HepG2 (cell line): ENCODE measurements around the gene FAM222A. TPM values are rescaled to one million over a fixed set of nuclear protein-coding genes. Genes with fewer than 3 reads are reported as not detected.

Experiments
- ATF6 ChIP-seq: sonication (generic); formaldehyde crosslinking; conservative IDR thresholded peaks from 2 replicates; pipeline ENCODE4 v1.4.0; 2020; ENCODE audit warnings: missing genetic modification reagents
- CEBPZ ChIP-seq: IDR thresholded peaks from 2 replicates; pipeline ENCODE4 v1.6.1; 2012; ENCODE audit warnings: low read length, improper control_type of control experiment
- NFKBIZ ChIP-seq: IDR thresholded peaks from 2 replicates; pipeline ENCODE4 v1.6.1; 2018; ENCODE audit warnings: missing genetic modification reagents, missing compliant biosample characterization
- SALL1 ChIP-seq: sonication (generic); formaldehyde crosslinking; IDR thresholded peaks from 2 replicates; pipeline ENCODE4 v1.8.0; 2022; ENCODE audit warnings: mild to moderate bottlenecking, missing genetic modification reagents
- SMC3 ChIP-seq: IDR thresholded peaks from 2 replicates; pipeline ENCODE4 v1.6.1; 2011; ENCODE audit warnings: low read length, improper control_type of control experiment
- SNAPC5 ChIP-seq: sonication (generic); formaldehyde crosslinking; IDR thresholded peaks from 2 replicates; pipeline ENCODE4 v1.8.1; 2023; ENCODE audit warnings: mild to moderate bottlenecking, missing genetic modification reagents, borderline replicate concordance
- THRA ChIP-seq: sonication (generic); formaldehyde crosslinking; IDR thresholded peaks from 2 replicates; pipeline ENCODE4 v1.4.0; 2020; ENCODE audit warnings: missing genetic modification reagents, borderline replicate concordance
- ZFX ChIP-seq: sonication (generic); formaldehyde crosslinking; IDR thresholded peaks from 2 replicates; pipeline ENCODE4 v1.4.0; 2020; ENCODE audit warnings: mild to moderate bottlenecking, low read depth, missing genetic modification reagents, moderate library complexity
- ZNF496 ChIP-seq: sonication (generic); formaldehyde crosslinking; IDR thresholded peaks from 2 replicates; pipeline ENCODE4 v1.8.1; 2023; ENCODE audit warnings: mild to moderate bottlenecking, moderate library complexity, missing genetic modification reagents; ENCODE audit not compliant: insufficient replicate concordance
- ZNF512 ChIP-seq: sonication (generic); formaldehyde crosslinking; IDR thresholded peaks from 2 replicates; pipeline ENCODE4 v1.4.0; 2020; ENCODE audit warnings: mild to moderate bottlenecking, missing genetic modification reagents
- ZNF703 ChIP-seq: sonication (generic); formaldehyde crosslinking; IDR thresholded peaks from 2 replicates; pipeline ENCODE4 v1.5.1; 2020; ENCODE audit warnings: missing genetic modification reagents, mild to moderate bottlenecking, moderate library complexity, borderline replicate concordance
- ZNF883 ChIP-seq: sonication (generic); formaldehyde crosslinking; IDR thresholded peaks from 2 replicates; pipeline ENCODE4 v1.5.1; 2020; ENCODE audit warnings: mild to moderate bottlenecking, missing genetic modification reagents; ENCODE audit errors: not compliant biosample characterization
- ZSCAN21 ChIP-seq: sonication (generic); formaldehyde crosslinking; IDR thresholded peaks from 2 replicates; pipeline ENCODE4 v1.8.0; 2022; ENCODE audit warnings: mild to moderate bottlenecking, missing genetic modification reagents, moderate library complexity, borderline replicate concordance
- polyA plus RNA-seq, 8 experiments: library from polyadenylated mRNA; depleted of rRNA in 3 of 8; stranded (reverse) in 7 of 8; unstranded in 1 of 8; fragments of >200 nt; fragmentation: Illumina TruSeq in 4 of 8; extraction: Trizol in 4 of 8; gene quantifications; 2 replicates each; pipeline versions ENCODE4 v1.2.1 to v1.2.3, GENCODE V29; 2011 to 2016; ENCODE audit warnings: low read depth in 4 of 8, missing spikeins in 1 of 8, mixed read lengths in 1 of 8; ENCODE audit not compliant: insufficient read depth in 1 of 8
- total RNA-seq, 5 experiments: library from RNA; depleted of rRNA; stranded (reverse); fragments of >200 nt; fragmentation: Illumina TruSeq; extraction: Trizol; gene quantifications; 2 replicates each; pipeline ENCODE4 v1.2.3, GENCODE V29; 2016; ENCODE audit warnings: low read depth in 1 of 5

Gene FAM222A
- total and polyA plus RNA-seq, 2 of the 13 experiments (the other 11 are each of a cell fraction or from before 2014, with no cell fraction given), result 2.7 to 9.6 TPM

GRCh38 chr12:109804820-109805761 lies 91.5 kb downstream of the FAM222A start (continued):
- TF ChIP-seq ZNF512 (CRISPR knock-in tag), result no peak
- TF ChIP-seq ZNF496 (CRISPR knock-in tag), result no peak
- no peak for TF ChIP-seq NFKBIZ (CRISPR knock-in tag)
- TF ChIP-seq ZNF883 (CRISPR knock-in tag), result no peak
- TF ChIP-seq ZFX (CRISPR knock-in tag), result peak; percentile 38; the same call in 1 of the 2 replicates
- no peak for TF ChIP-seq ATF6 (CRISPR knock-in tag)
- no peak for TF ChIP-seq ZSCAN21 (CRISPR knock-in tag)
- no peak for TF ChIP-seq SNAPC5 (CRISPR knock-in tag)
- TF ChIP-seq SALL1, result peak; percentile 40; the same call in 1 of the 2 replicates
- TF ChIP-seq THRA (CRISPR knock-in tag), result peak; percentile 19; the same call in 1 of the 2 replicates
- TF ChIP-seq SMC3, result peak; percentile 91
- TF ChIP-seq CEBPZ, result no peak
- no peak for TF ChIP-seq ZNF703 (CRISPR knock-in tag)
